ENCODE measurements around the gene RNF227. TPM values are rescaled to one million over a fixed set of nuclear protein-coding genes. Genes with fewer than 3 reads are reported as not detected.

The RNF227 gene
- total RNA-seq, 1 experiment from 2014 or later, result 0.83 TPM

- TF ChIP-seq ESRRA (CRISPR knock-in tag; IDR thresholded peaks at IDR 0.05; ENCODE audit: borderline replicate concordance), result no peak
Measured at GRCh38 chr17:7882629-7883028, 33.5 kb downstream of the RNF227 start (continued).

GRCh38 chr17:7882068-7882467 lies 34.0 kb downstream of the RNF227 start:
- ATAC-seq, result no peak
- H3K4me3 Mint-ChIP-seq, result no peak overlapping the region
- no peak for DNase-seq (ENCODE audit: low spot score)
- POLR2A ChIA-PET, result no interaction called here
- peaks cover 10% of the 10 kb centered on the region for H3K4me1 Mint-ChIP-seq
- H3K27me3 Mint-ChIP-seq (ENCODE audit: low read depth), result no peaks in the 10 kb centered on the region; the same call in 1 of the 2 replicates
- no peaks in the 10 kb centered on the region for H3K9me3 Mint-ChIP-seq
- no peaks in the 10 kb centered on the region for H3K36me3 Mint-ChIP-seq
- H3K27ac Mint-ChIP-seq, result no peak overlapping the region
- TF ChIP-seq SMAD4 (CRISPR knock-in tag; IDR thresholded peaks at IDR 0.05) (no peak), ZNF416 (CRISPR knock-in tag; IDR thresholded peaks at IDR 0.05) (no peak), KAT7 (CRISPR knock-in tag; IDR thresholded peaks at IDR 0.05; ENCODE audit: borderline replicate concordance) (no peak)
- CTCF ChIA-PET, result interaction anchor here (0.6 kb wide), 1 partner anchor 142 kb away, joined by 3 read pairs; no protein-coding TSS in a partner anchor

- Mint-ChIP-seq H3K27ac (no peak overlapping the region), H3K4me3 (no peak overlapping the region), H3K9me3 (no peaks in the 10 kb centered on the region), H3K36me3 (no peaks in the 10 kb centered on the region), H3K27me3 (ENCODE audit: low read depth) (no peaks in the 10 kb centered on the region; the same call in 1 of the 2 replicates), H3K4me1 (peaks cover 8% of the 10 kb centered on the region)
- TF ChIP-seq FOXP4 (CRISPR knock-in tag; IDR thresholded peaks at IDR 0.05) (no peak), CREM (CRISPR knock-in tag; IDR thresholded peaks at IDR 0.05) (no peak), ZNF138 (CRISPR knock-in tag; conservative IDR thresholded peaks at IDR 0.05) (no peak), AR (CRISPR knock-in tag; IDR thresholded peaks at IDR 0.05) (no peak), TCF7 (CRISPR knock-in tag; IDR thresholded peaks at IDR 0.05; ENCODE audit: low read depth) (no peak), ZNF423 (CRISPR knock-in tag; IDR thresholded peaks at IDR 0.05) (no peak), ZNF671 (CRISPR knock-in tag; IDR thresholded peaks at IDR 0.05) (no peak), STAT6 (CRISPR knock-in tag; conservative IDR thresholded peaks at IDR 0.05; ENCODE audit: low read depth) (no peak), E2F4 (CRISPR knock-in tag; IDR thresholded peaks at IDR 0.05; ENCODE audit: borderline replicate concordance, low read depth) (no peak), E2F5 (CRISPR knock-in tag; IDR thresholded peaks at IDR 0.05) (no peak), NR1H2 (CRISPR knock-in tag; IDR thresholded peaks at IDR 0.05) (no peak), JUN (CRISPR knock-in tag; IDR thresholded peaks at IDR 0.05) (no peak), GABPB1 (CRISPR knock-in tag; IDR thresholded peaks at IDR 0.05) (no peak), TEAD1 (CRISPR knock-in tag; IDR thresholded peaks at IDR 0.05) (no peak), RELA (CRISPR knock-in tag; IDR thresholded peaks at IDR 0.05; ENCODE audit: borderline replicate concordance) (no peak), ZNF396 (CRISPR knock-in tag; IDR thresholded peaks at IDR 0.05; ENCODE audit: borderline replicate concordance) (no peak), JAZF1 (CRISPR knock-in tag; IDR thresholded peaks at IDR 0.05) (no peak), KAT7 (CRISPR knock-in tag; IDR thresholded peaks at IDR 0.05; ENCODE audit: borderline replicate concordance) (no peak)
- ChIA-PET CTCF (interaction anchor here (0.6 kb wide), 1 partner anchor 142 kb away, joined by 3 read pairs; no protein-coding TSS in a partner anchor), POLR2A (no interaction called here)
- DNase-seq (ENCODE audit: low spot score) (no peak), ATAC-seq (no peak)
Measured at GRCh38 chr17:7881276-7882054, 34.6 kb downstream of the RNF227 start.
